Hematopoietic multipotent progenitor cell treated with erythropoietin and hydrocortisone succinate and interleukin-3 and kit ligand, for 8 days (in vitro differentiated cells): ENCODE data around the gene KCNMA1.

Experiments used
- DNase-seq: peaks from one replicate; pipeline ENCODE4 v3.0.0-alpha.2; 2015

KCNMA1 gene

DNA sequence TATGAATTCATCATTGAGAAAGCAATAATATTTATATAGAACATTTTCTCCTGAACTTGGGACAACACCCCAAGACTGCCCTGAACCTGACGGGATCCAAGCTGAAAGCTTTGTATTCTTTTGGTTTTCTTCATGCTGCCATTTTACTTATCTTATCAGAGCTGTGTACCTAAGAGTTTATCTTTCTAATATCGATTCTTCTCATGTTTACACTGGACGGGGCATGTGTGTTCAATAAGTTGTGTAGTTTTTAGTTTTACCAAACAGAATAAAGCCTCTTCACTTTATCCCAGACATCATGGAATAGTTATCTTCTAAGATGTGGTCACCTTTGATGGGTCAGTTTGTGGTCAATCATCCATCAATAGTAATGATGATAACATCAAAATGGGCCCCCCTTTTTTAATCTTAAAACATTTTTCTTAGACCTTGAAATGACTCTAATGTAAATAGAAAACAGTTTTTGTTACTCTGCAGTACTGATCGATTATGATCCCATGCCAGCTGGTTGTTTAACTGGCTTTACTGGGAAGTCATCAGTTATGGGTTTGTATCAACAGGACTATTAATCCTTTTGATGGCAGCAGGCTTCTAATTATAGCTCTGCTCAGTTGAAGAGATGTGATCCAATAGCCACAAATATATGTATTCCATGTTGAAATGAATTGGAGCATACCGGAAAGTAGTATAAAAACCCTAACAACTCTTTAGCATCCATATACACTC, 446.1 kb downstream of the KCNMA1 start:
- no peak for DNase-seq

DNA sequence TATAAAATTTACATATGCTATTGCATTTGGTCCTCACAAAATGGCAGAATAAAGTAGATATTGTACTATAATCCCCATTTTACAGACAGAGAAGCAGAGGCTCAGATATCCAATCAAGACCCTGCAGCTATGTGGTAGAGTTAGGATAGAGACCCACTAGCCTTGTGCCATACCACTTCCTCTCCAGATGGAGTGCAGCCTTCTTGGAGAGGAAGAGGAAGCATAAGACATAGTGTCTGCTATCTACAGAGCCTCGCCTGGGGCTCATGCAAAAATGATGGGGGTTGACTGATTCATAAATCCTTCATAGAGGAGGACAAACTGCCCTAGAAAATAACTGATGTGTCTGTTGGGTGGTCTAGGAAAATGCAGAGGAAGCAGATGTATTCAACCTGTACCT, 447.3 kb downstream of the KCNMA1 start:
- no peak for DNase-seq

DNA sequence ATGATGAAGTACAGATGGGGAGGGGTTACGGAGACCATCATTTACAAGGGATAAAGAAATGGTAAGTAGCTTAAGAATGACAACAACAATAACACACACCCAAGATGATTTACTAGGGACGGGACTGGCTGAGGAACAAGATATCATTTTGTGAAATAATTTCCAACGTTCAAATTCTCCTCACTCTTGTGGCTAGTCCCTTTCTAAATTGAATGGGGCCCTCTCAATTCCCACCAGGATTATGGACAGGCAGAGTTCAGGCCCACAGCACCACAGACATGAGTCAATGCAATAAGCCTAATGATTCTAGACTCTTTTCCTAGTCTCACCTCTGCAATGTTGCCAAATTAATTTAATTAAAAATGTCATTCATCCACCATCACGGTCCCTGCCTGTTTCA, 448.1 kb downstream of the KCNMA1 start:
- DNase-seq = no peak

DNA sequence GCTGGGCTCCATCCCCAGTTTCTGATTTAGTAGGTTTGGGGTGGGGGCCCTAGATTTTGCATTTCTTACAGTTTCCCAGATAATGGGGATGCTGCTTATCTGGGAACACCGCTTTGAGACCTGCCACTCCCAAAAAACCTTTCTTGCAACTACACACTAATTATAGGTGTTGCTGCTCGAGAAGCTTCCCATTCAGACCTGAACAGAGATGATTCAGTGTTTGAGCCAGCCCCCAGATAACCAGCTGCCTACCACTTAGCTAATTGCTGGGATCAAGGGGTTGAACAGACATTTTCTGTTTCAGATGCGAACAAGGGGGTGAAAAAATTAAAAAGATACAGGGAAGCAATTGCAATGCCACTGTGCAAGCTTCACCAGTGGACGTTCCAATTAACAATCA, 448.5 kb downstream of the KCNMA1 start:
- DNase-seq = no peak

- no peak for DNase-seq
These were observed 449.1 kb downstream of the KCNMA1 start for GRCh38 chr10:77188521-77188920.

DNA sequence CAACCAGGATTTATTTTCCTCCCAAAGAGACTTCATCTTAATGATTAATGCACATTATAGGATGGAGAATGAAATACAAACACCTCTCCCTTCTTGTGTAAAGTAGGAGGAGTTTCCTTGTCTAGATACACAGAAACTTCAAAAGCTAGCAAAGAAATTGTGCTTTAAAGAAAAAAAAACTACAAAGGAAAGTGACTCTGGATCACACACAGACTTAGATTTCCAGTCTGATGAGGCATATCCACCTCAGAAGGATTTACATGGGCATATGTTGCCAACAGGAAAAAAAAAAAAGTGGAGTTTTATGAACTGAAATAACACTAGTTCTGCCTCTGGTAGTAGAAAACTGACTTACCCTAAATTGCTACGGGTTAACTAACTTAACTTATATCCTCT, 449.6 kb downstream of the KCNMA1 start:
- DNase-seq = no peak

GRCh38 chr10:77187376-77187999, 450.1 kb downstream of the KCNMA1 start:
- DNase-seq = no peak

- DNase-seq = no peak
These were observed 450.7 kb downstream of the KCNMA1 start for GRCh38 chr10:77186936-77187335.

DNA sequence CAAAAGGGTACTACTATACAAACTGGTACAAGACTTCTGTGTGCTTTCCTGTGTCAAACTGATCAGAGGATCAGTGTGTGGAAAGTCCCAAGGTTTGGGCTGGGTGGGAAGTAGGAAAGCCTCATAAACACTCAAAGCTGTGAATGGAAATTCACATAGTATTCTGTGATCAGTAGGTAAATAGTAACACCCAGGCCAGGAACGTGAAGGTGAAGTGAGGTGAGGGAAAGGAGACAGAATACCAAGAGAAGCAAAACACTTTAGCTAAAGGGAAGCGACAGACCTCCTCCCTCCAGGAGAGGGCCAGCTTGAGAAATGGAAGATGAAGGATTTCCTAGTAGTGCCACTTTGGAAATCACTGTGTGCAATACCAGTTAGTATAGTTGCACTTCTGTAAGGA, 451.9 kb downstream of the KCNMA1 start:
- no peak for DNase-seq

DNA sequence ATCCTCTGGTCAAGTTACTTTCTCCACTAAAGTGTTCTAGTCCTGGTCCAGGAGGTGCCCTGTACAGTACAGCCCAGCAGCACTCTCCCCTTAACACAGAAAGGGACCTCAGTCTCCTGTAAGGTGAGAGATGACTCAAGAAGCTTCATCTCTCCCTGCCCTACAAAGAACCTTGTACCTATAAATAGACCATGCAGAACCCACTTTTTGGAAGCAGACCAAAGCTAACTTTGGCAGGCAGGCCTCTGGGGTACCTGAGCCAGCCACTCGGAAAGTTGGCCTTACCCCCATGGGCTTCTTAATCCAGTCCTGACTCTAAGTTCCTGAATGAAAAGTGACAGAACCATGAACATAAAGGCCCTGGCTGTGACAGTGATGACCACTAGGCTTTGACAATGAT, 454.8 kb downstream of the KCNMA1 start:
- no peak for DNase-seq

DNA sequence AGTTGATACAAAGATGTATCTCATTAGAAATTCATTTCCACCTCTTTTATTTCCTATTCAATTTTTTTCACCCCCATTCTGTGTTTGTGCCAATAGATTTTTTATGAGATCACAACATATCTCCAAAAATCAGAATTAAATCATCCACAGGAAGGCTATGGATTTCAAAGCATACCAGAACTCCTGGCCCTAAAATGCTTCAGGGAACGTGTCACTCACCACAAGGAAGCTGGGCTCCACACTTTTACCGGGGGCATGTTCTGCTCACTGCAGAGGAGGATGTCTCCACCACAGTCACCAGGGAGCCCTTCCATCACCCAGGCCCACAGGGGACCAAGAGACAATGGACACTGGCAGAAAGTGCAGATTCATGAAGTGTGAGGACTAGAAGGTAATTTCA, 456.8 kb downstream of the KCNMA1 start:
- DNase-seq = no peak

DNA sequence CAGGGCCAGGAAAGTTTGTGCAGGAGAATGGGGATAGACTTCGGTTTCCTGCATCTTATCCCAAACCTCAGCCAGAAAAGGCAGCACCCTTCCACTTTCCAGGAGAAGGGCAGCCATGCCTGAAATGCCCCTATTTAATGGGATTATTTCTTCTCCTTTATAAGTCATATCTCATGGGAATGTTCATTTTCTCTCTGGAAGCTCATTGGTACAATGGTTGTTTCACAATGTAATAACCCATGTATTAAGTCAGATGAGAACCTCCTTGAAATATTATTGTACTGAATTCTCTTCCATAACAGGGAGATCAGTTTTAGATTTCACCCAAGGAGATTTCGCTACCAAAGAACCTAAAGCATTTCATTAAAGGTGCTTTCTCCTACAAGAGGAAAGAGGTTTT, 457.5 kb downstream of the KCNMA1 start:
- no peak for DNase-seq

- DNase-seq = no peak
These were observed 458.5 kb downstream of the KCNMA1 start for GRCh38 chr10:77179015-77179695.

DNA sequence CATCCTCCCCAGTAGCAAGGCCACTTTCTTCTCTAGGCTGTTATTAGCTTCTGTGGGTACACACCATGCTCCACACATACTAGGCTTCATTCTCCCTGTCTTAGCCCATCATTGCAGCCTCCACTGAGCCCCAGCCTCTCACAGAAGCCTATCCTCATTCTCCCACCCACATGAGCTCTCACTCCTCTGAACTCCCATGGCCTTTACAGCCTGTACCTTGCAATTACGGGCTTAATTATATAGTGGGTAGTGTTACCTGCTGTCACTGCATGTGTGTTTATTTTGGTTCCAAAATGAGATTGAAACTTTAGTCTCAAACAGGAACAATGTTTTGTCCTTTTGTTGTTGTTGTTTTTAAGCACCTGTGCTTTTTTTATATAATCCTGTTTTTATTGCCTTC, 460.0 kb downstream of the KCNMA1 start:
- DNase-seq = no peak

GRCh38 chr10:77177161-77177560, 460.4 kb downstream of the KCNMA1 start:
- no peak for DNase-seq

- DNase-seq = no peak
These were observed 461.4 kb downstream of the KCNMA1 start for GRCh38 chr10:77176232-77176631.

- DNase-seq = no peak
These were observed 461.9 kb downstream of the KCNMA1 start for GRCh38 chr10:77175631-77176222.

DNA sequence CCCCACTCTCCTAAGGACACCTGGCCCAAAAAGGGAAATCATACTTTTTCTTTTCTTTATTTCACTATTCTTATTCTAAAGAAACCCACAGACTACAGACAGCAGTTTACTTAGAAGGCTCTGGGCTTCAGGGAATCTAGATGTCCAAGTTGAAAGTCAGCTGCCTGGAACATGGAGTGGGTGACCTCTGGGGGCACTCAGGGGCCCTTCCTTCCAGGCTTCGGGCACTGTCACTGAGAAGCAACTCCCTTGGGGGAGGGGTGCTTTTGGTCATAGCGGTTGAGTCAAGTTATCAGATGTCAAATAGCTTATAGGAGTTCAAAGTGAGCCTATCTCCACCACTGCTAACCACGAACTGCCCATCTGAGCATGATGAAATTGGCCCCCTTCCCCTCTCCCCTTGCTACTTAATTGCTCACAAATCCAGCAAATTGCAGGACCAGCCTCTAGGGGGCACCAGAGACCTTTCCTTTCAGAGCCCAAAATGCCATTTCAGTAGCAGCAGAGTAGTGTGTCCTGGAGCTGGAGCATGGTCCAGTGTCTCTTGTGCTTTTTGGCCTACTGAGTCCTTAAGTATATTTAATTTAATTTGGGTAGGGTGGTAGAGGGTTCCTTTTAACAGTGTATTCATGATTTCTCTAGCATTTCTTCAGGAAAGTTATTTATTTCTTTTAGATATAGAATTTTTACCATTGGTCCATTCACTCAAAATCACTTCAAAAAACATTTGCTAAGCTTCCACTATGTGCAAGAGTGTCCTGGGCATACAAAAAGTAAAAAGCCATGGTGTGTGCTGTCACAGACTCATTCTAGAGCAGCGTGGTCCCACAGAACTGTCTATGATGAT, 463.8 kb downstream of the KCNMA1 start:
- peak; percentile 74 for DNase-seq

DNA sequence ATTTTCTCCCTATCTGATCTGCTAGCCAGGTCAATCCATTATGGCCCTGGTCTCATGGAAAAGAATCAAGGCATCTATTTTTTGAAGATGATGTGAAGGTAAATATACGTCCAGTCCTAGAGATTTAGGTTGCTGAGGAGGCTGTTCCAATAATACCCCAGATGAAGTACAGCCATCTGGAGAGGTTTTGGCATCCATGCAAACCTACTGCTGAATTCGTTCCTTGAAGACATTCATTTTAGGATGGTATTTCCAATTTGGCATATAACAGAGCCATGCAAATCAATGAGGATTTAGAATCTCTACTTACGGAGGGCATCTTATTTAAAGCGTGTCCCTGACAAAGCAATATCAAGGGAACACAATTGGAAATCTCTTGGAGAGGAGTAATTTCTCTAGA, 465.5 kb downstream of the KCNMA1 start:
- DNase-seq = no peak

GRCh38 chr10:77168861-77169260, 468.7 kb downstream of the KCNMA1 start:
- no peak for DNase-seq

- no peak for DNase-seq
These were observed 469.4 kb downstream of the KCNMA1 start for GRCh38 chr10:77168161-77168560.

DNA sequence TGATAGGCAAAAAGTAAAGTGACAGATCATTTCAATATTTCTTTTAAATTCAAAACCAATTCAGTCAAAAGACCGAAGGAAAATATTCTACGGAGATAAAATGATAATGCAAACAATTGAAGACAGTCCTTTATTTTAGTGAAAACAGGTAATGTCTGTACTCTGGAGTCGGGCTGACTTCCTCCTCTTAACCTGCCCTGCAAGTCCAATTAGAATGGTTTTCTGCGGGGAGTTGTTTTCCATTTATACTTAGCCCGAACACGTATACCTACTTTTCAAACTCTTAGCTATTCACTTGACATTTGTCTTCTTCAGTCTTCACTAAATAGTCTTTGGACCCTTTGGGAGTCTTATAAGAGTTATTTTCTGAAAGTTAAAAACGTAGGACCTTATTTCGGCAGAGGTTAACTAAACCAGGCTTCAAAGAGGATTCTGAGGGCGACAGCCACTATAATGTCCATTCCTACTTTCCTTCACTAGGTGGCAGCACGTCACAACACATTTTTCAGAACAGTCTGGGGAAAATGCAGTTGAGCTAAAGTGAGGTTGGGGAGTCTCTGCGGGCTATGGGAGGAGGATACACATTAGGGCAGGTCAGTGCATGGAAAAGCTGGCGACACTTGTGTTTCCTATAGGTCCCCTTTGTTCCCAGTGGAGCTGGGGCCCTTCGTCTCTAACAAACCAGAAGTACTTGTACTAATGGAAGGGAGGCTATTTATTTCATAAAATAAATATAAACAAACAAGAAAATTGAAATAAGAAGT, 472.0 kb downstream of the KCNMA1 start:
- DNase-seq = peak; percentile 52
